Measurements from ENCODE around the gene MARCKS.

GRCh38 chr6:113846577-113846976 lies 10.6 kb upstream of the MARCKS start:
- TF ChIP-seq CTCF (IDR thresholded peaks at IDR 0.05; ENCODE audit: low read depth, low read length) (no peak), EZH2phosphoT487 (IDR thresholded peaks at IDR 0.05; ENCODE audit: low read depth) (no peak)

All from OCI-LY3 (cell line).